ENCODE results near the gene CYP3A4.

The CYP3A4 gene

DNA sequence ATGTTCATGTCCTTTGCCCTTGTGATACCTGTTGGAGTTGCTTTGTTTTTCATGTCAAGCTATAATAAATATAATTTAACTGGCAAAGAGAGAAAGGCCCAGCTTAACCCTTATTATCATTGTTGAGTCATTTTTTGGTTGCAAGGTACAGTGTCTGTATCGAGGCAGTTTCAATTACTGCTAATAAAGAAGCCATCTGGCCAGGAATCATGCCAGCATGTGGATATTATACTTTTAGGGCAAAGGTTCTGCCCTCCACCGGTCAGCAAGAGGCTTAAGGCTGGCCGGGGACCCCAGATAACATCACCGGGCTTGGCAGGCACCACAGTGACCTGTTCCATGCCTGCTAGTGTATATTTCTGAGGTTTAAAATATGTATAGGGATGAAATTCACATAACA is 9.0 kb upstream of the CYP3A4 start:
- DNase-seq (ENCODE audit: low spot score), result no peak
- in situ Hi-C loops (cut with MboI; ENCODE audit: low sequenced_read_pairs, unreplicated experiment), result no loop called here
- no peak for TF ChIP-seq CTCF (IDR thresholded peaks at IDR 0.05; ENCODE audit: borderline replicate concordance, control extremely low read depth, extremely low read depth, insufficient read depth, missing control alignments)

- in situ Hi-C loops (cut with MboI; ENCODE audit: low sequenced_read_pairs, unreplicated experiment), result no loop called here
- no peak for TF ChIP-seq CTCF (IDR thresholded peaks at IDR 0.05; ENCODE audit: borderline replicate concordance, control extremely low read depth, extremely low read depth, insufficient read depth, missing control alignments)
- no peak for DNase-seq (ENCODE audit: low spot score)
Measured at GRCh38 chr7:99791667-99792369, 7.8 kb upstream of the CYP3A4 start.

DNA sequence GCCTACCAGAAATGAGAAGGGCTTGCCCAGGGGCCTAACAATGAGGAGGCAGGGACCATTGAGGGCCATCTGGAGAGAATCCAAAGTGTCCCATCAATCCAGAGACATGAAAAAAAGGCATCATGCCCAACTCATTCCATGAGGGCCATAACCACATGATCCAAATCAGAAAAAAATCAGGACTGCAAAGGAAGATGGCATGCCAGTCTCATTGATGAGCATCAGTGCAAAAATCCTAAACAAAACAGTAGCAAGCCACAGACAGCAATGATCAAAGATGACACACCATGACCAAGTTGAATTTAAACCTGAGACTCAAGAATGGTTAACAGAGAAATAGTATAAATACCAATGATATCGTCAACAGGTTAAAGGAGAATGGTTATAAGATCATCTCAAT is 7.0 kb upstream of the CYP3A4 start:
- in situ Hi-C loops (cut with MboI; ENCODE audit: low sequenced_read_pairs, unreplicated experiment), result no loop called here
- DNase-seq (ENCODE audit: low spot score), result no peak
- TF ChIP-seq CTCF (IDR thresholded peaks at IDR 0.05; ENCODE audit: borderline replicate concordance, control extremely low read depth, extremely low read depth, insufficient read depth, missing control alignments), result no peak

- no peak for TF ChIP-seq CTCF (IDR thresholded peaks at IDR 0.05; ENCODE audit: borderline replicate concordance, control extremely low read depth, extremely low read depth, insufficient read depth, missing control alignments)
- in situ Hi-C loops (cut with MboI; ENCODE audit: low sequenced_read_pairs, unreplicated experiment), result no loop called here
- DNase-seq (ENCODE audit: low spot score), result no peak
Measured at GRCh38 chr7:99790407-99790806, 6.4 kb upstream of the CYP3A4 start.

GRCh38 chr7:99789441-99790070 is 5.6 kb upstream of the CYP3A4 start:
- no peak for TF ChIP-seq CTCF (IDR thresholded peaks at IDR 0.05; ENCODE audit: borderline replicate concordance, control extremely low read depth, extremely low read depth, insufficient read depth, missing control alignments)
- in situ Hi-C loops (cut with MboI; ENCODE audit: low sequenced_read_pairs, unreplicated experiment), result no loop called here
- DNase-seq (ENCODE audit: low spot score), result no peak

DNA sequence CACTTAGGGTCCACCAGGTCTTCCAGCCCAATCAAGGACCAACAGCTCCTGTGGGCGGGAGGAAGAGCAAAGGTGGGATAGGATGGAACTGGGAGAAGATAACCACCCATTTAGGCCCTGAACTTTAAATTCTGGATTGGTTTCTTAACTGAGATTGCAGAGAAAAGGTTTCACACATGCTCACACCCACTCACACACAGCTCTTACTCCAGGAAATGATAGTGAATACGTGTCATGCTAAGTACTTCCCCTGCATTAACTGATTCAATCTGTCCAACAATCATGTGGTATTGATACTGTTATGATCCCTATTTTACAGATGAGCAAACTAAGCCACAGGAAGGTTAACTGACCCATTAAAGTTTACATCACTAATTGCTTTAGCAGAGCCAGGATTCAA is 4.6 kb upstream of the CYP3A4 start:
- no peak for TF ChIP-seq CTCF (IDR thresholded peaks at IDR 0.05; ENCODE audit: borderline replicate concordance, control extremely low read depth, extremely low read depth, insufficient read depth, missing control alignments)

More for the DNA sequence above, 4.6 kb upstream of the CYP3A4 start:
- in situ Hi-C loops (cut with MboI; ENCODE audit: low sequenced_read_pairs, unreplicated experiment), result no loop called here
- DNase-seq (ENCODE audit: low spot score), result no peak
